ENCODE data around the gene HARBI1.

- TF ChIP-seq POLR2A (IDR thresholded peaks at IDR 0.05; ENCODE audit: low read depth, low read length) (no peak), EZH2 (IDR thresholded peaks at IDR 0.05; ENCODE audit: borderline replicate concordance, low read depth, low read length, severe bottlenecking) (no peak), POLR2AphosphoS5 (IDR thresholded peaks at IDR 0.05; ENCODE audit: insufficient read depth, low read depth, low read length) (no peak), MAX (IDR thresholded peaks at IDR 0.05; ENCODE audit: insufficient read depth, insufficient read length) (no peak), MYC (IDR thresholded peaks at IDR 0.05; ENCODE audit: low read depth, low read length) (no peak), GATA2 (IDR thresholded peaks at IDR 0.05; ENCODE audit: insufficient read depth, insufficient read length, low read depth, low read length) (no peak), JUN (IDR thresholded peaks at IDR 0.05; ENCODE audit: borderline replicate concordance, insufficient read depth, insufficient read length, low read depth) (no peak), FOS (IDR thresholded peaks at IDR 0.05; ENCODE audit: borderline replicate concordance, insufficient read depth, low read length) (no peak)
- TF ChIP-seq, protein P1, sequence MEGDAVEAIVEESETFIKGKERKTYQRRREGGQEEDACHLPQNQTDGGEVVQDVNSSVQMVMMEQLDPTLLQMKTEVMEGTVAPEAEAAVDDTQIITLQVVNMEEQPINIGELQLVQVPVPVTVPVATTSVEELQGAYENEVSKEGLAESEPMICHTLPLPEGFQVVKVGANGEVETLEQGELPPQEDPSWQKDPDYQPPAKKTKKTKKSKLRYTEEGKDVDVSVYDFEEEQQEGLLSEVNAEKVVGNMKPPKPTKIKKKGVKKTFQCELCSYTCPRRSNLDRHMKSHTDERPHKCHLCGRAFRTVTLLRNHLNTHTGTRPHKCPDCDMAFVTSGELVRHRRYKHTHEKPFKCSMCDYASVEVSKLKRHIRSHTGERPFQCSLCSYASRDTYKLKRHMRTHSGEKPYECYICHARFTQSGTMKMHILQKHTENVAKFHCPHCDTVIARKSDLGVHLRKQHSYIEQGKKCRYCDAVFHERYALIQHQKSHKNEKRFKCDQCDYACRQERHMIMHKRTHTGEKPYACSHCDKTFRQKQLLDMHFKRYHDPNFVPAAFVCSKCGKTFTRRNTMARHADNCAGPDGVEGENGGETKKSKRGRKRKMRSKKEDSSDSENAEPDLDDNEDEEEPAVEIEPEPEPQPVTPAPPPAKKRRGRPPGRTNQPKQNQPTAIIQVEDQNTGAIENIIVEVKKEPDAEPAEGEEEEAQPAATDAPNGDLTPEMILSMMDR (IDR thresholded peaks at IDR 0.05; ENCODE audit: extremely low read depth in 1 of 2, insufficient read depth in 1 of 2, low read depth in 1 of 2, low read length in 2 of 2), result no peak
Measured at GRCh38 chr11:46555267-46556054, 61.6 kb downstream of the HARBI1 start.
